CD4-positive, alpha-beta T cell (primary cell): ENCODE data around the gene CACNA2D3. TPM values are rescaled to one million over a fixed set of nuclear protein-coding genes. Genes with fewer than 3 reads are reported as not detected.

ENCODE experiments used
- ATAC-seq: fragments of 200-7000 bp; cut with Tn5 transposase; one replicate; pipeline ENCODE4 v1.10.0; 2022; ENCODE audit warnings: mild to moderate bottlenecking; ENCODE audit not compliant: poor library complexity
- CTCF ChIA-PET: fragments of 350-600 bp; sonication (Branson Sonifier 250); formaldehyde crosslinking; loops from one replicate; lab custom pipeline; 2021; ENCODE audit warnings: antibody characterized with exemption, inconsistent platforms; lab: Charles Lee
- POLR2A ChIA-PET: fragments of 350-600 bp; sonication (Branson Sonifier 250); formaldehyde crosslinking; loops from one replicate; lab custom pipeline; 2021; ENCODE audit warnings: antibody characterized with exemption, inconsistent platforms; lab: Charles Lee
- DNase-seq, 14 experiments: peaks; one replicate each; pipeline ENCODE4 v3.0.0-alpha.2; 2013 to 2020; ENCODE audit warnings: mixed read lengths in 2 of 14
- H3K27ac ChIP-seq, 2 donors: one replicate each; pipeline versions ENCODE4 v1.5.1 to v1.7.0; 2013; ENCODE audit warnings: low read length in 2 of 2, low read depth in 1 of 2, mild to moderate bottlenecking in 1 of 2
- H3K27me3 ChIP-seq, 2 experiments: 1 replicate in 1 of 2; 2 replicates in 1 of 2; pipeline versions ENCODE4 v1.6.1 to v1.7.0; 2013; ENCODE audit warnings: low read length in 2 of 2, control low read depth in 1 of 2, mild to moderate bottlenecking in 1 of 2, moderate library complexity in 1 of 2; ENCODE audit not compliant: insufficient read depth in 2 of 2, control insufficient read depth in 1 of 2
- H3K36me3 ChIP-seq: one replicate; pipeline ENCODE4 v1.6.1; 2013; ENCODE audit warnings: low read length, control low read depth; ENCODE audit not compliant: insufficient read depth
- H3K4me1 ChIP-seq: one replicate; pipeline ENCODE4 v1.6.1; 2013; ENCODE audit warnings: low read length, control low read depth; ENCODE audit not compliant: insufficient read depth
- H3K4me3 ChIP-seq: one replicate; pipeline ENCODE4 v1.5.1; 2013; ENCODE audit warnings: mild to moderate bottlenecking, low read length, moderate library complexity
- H3K9me3 ChIP-seq, 2 experiments: 1 replicate in 1 of 2; 2 replicates in 1 of 2; pipeline versions ENCODE4 v1.6.1 to v1.7.0; 2013; ENCODE audit warnings: low read length in 2 of 2, mild to moderate bottlenecking in 2 of 2, control low read depth in 1 of 2, moderate library complexity in 1 of 2; ENCODE audit not compliant: control insufficient read depth in 1 of 2, insufficient read depth in 1 of 2
- H3K27ac Mint-ChIP-seq: one replicate; pipeline ENCODE4 v1.8.0; 2020; ENCODE audit warnings: mixed read lengths
- H3K27me3 Mint-ChIP-seq: one replicate; pipeline ENCODE4 v1.8.0; 2021; ENCODE audit warnings: mixed read lengths
- H3K36me3 Mint-ChIP-seq: one replicate; pipeline ENCODE4 v1.8.0; 2021; ENCODE audit warnings: low read depth, mixed read lengths
- H3K4me1 Mint-ChIP-seq: one replicate; pipeline ENCODE4 v1.8.0; 2021; ENCODE audit warnings: low read depth, mixed read lengths
- H3K4me3 Mint-ChIP-seq: one replicate; pipeline ENCODE4 v1.8.0; 2020; ENCODE audit warnings: mild to moderate bottlenecking, mixed read lengths
- H3K9me3 Mint-ChIP-seq: one replicate; pipeline ENCODE4 v1.8.0; 2020; ENCODE audit warnings: mixed read lengths
- intact Hi-C, 2 experiments: fragments of 100-400 bp; cut with DNase I in 1 of 2; cut with micrococcal nuclease in 1 of 2; formaldehyde crosslinking; loops; one replicate each; pipeline versions ENCODE4 v1.15.1 to v1.9.0; 2023 to 2025; cut with DNase I, micrococcal nuclease
- total RNA-seq, 174 experiments: library from RNA in 2 of 174; stranded (reverse) in 2 of 174; gene quantifications; one replicate each; pipeline ENCODE4 v1.2.3 and lab custom pipeline; 2021 to 2026
- TF ChIP-seq, protein P1 (sequence below): fragments of 200-600 bp; IDR thresholded peaks from one replicate; pipeline ENCODE4 v1.8.0; 2022; ENCODE audit warnings: antibody characterized with exemption, mild to moderate bottlenecking

The CACNA2D3 gene
- total RNA-seq, 2 experiments from 2014 or later = 0.08 TPM; not detected in 1

DNA sequence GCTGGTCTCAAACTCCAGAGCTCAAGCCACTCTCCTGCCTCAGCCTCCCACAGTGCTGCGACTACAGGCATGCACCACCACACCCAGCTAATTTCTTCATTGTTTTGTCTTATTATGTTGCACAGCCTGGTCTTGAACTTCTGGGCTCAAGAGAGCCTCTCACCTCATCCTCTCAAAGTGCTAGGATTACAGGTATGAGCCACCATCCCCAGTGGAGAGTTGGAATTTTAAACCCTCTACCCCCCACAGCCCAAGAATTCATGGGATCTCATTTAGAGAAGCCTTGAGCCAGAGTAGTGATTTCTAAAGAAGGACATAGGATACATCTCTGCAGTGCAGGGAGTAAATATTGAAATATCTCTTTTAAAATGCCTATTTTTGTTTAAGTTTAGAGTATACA is 221.1 kb downstream of the CACNA2D3 start:
- peaks cover 12% of the 10 kb centered on the region for H3K27me3 Mint-ChIP-seq
- no peaks in the 10 kb centered on the region for H3K36me3 Mint-ChIP-seq
- intact Hi-C loops = no loop called here
- DNase-seq (no peak), ATAC-seq (no peak)
- POLR2A ChIA-PET = no interaction called here
- Histone ChIP-seq H3K4me3 (no peak overlapping the region), H3K4me1 (no peaks in the 10 kb centered on the region), H3K27me3 (no peaks in the 10 kb centered on the region), H3K9me3 (peaks cover 0 to 3% of the 10 kb centered on the region in 2 experiments), H3K27ac (no peak overlapping the region), H3K36me3 (no peaks in the 10 kb centered on the region)
- no peaks in the 10 kb centered on the region for H3K4me1 Mint-ChIP-seq
- no peaks in the 10 kb centered on the region for H3K9me3 Mint-ChIP-seq
- H3K27ac Mint-ChIP-seq = no peak overlapping the region
- CTCF ChIA-PET = no interaction called here
- no peak overlapping the region for H3K4me3 Mint-ChIP-seq
- TF ChIP-seq, protein P1, sequence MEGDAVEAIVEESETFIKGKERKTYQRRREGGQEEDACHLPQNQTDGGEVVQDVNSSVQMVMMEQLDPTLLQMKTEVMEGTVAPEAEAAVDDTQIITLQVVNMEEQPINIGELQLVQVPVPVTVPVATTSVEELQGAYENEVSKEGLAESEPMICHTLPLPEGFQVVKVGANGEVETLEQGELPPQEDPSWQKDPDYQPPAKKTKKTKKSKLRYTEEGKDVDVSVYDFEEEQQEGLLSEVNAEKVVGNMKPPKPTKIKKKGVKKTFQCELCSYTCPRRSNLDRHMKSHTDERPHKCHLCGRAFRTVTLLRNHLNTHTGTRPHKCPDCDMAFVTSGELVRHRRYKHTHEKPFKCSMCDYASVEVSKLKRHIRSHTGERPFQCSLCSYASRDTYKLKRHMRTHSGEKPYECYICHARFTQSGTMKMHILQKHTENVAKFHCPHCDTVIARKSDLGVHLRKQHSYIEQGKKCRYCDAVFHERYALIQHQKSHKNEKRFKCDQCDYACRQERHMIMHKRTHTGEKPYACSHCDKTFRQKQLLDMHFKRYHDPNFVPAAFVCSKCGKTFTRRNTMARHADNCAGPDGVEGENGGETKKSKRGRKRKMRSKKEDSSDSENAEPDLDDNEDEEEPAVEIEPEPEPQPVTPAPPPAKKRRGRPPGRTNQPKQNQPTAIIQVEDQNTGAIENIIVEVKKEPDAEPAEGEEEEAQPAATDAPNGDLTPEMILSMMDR = no peak

DNA sequence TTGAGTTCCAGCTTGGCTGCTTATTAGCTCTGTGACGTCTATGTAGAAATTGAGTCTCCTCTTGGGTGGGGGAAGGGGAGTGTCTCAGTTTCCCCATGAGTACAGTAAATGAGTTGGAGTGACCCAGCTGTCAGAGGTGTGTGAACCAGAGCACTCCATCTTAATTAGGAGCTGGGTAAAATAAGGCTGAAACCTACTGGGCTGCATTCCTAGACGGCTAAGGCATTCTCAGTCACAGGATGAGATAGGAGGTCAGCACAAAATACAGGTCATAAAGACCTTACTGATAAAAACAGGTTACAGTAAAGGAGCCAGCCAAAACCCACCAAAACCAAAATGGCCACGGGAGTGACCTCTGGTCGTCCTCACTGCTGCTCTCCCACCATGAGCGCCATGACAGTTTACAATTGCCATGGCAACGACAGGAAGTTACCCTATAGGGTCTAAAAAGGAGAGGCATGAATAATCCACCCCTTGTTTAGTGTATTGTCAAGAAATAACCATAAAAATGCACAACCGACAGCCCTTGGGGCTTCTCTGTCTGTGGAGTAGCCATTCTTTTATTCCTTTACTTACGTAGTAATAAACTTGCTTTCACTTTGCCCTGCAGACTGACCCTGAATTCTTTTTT is 222.4 kb downstream of the CACNA2D3 start:
- no peak overlapping the region for H3K27ac Mint-ChIP-seq
- ChIA-PET CTCF (no interaction called here), POLR2A (no interaction called here)
- H3K4me3 ChIP-seq = no peak overlapping the region
- no peaks in the 10 kb centered on the region for H3K36me3 Mint-ChIP-seq
- ATAC-seq (no peak), DNase-seq (no peak)
- TF ChIP-seq, protein P1 = no peak
- no peaks in the 10 kb centered on the region for H3K27me3 ChIP-seq
- no peaks in the 10 kb centered on the region for H3K36me3 ChIP-seq
- H3K9me3 Mint-ChIP-seq = no peaks in the 10 kb centered on the region
- H3K4me3 Mint-ChIP-seq = no peak overlapping the region
- intact Hi-C loops = no loop called here
- H3K4me1 ChIP-seq = no peaks in the 10 kb centered on the region
- H3K27ac ChIP-seq = no peak overlapping the region
- H3K9me3 ChIP-seq = peaks cover 0 to 3% of the 10 kb centered on the region in 2 experiments
- peaks cover 12% of the 10 kb centered on the region for H3K27me3 Mint-ChIP-seq
- no peaks in the 10 kb centered on the region for H3K4me1 Mint-ChIP-seq

DNA sequence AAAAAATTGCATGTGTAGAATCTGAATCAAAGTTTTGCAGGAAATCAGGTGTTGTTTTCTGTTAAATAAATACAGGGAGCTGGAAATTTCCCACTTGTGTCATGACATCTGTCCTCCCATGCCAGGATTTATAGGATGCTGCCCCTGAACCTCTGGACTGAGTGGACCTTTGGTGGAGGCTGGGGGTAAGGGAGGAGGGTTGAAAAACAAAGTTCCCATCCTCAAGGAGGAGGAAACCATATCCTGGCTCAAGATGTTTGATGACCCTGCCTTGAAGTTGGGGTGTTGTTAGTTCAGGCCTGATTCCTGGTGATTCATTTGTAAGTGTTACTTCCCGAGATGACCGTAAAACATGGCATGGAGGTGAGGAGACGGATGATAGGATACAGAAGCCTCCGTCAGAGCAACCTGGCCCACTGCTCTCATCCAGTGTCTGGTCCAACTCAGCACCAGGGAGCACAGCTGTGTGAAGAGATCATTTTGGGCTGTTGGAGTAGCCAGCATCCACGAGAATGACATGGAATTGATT is 223.6 kb downstream of the CACNA2D3 start:
- no peak overlapping the region for H3K27ac ChIP-seq
- H3K4me1 ChIP-seq = no peaks in the 10 kb centered on the region
- ChIA-PET POLR2A (no interaction called here), CTCF (no interaction called here)
- H3K9me3 ChIP-seq = peaks cover 0 to 3% of the 10 kb centered on the region in 2 experiments
- H3K4me1 Mint-ChIP-seq = no peaks in the 10 kb centered on the region
- H3K27ac Mint-ChIP-seq = no peak overlapping the region
- H3K9me3 Mint-ChIP-seq = no peaks in the 10 kb centered on the region
- intact Hi-C loops = no loop called here
- TF ChIP-seq, protein P1 = no peak
- no peaks in the 10 kb centered on the region for H3K27me3 ChIP-seq
- peaks cover 12% of the 10 kb centered on the region for H3K27me3 Mint-ChIP-seq
- no peak overlapping the region for H3K4me3 ChIP-seq
- no peak for DNase-seq
- no peak overlapping the region for H3K4me3 Mint-ChIP-seq
- no peaks in the 10 kb centered on the region for H3K36me3 ChIP-seq
- no peak for ATAC-seq
- H3K36me3 Mint-ChIP-seq = no peaks in the 10 kb centered on the region
